Endodermal cell (in vitro differentiated cells): ENCODE data around the gene PGRMC2. TPM values are rescaled to one million over a fixed set of nuclear protein-coding genes. Genes with fewer than 3 reads are reported as not detected.

Experiments used
- DNase-seq: peaks from one replicate; pipeline ENCODE4 v3.0.0-alpha.2; 2017
- H3K27ac ChIP-seq: 2 replicates; pipeline ENCODE4 v1.5.1; 2013; ENCODE audit warnings: mild to moderate bottlenecking, low read depth, low read length, moderate library complexity
- H3K27me3 ChIP-seq: 2 replicates; pipeline ENCODE4 v1.6.1; 2013; ENCODE audit warnings: mild to moderate bottlenecking, low read length, moderate library complexity; ENCODE audit not compliant: insufficient read depth, control insufficient read depth, poor library complexity, severe bottlenecking
- H3K36me3 ChIP-seq: 2 replicates; pipeline ENCODE4 v1.7.0; 2013; ENCODE audit warnings: mild to moderate bottlenecking, low read length, moderate library complexity; ENCODE audit not compliant: control insufficient read depth, insufficient read depth
- H3K4me1 ChIP-seq: one replicate; pipeline ENCODE4 v1.7.0; 2013; ENCODE audit warnings: low read length; ENCODE audit not compliant: control insufficient read depth, insufficient read depth
- H3K4me3 ChIP-seq: 2 replicates; pipeline ENCODE4 v1.5.1; 2013; ENCODE audit warnings: mild to moderate bottlenecking, low read length, moderate library complexity
- H3K9ac ChIP-seq: 2 replicates; pipeline ENCODE4 v1.6.1; 2013; ENCODE audit warnings: mild to moderate bottlenecking, low read length, moderate library complexity; ENCODE audit not compliant: poor library complexity, severe bottlenecking; ENCODE audit errors: extremely low read depth
- H3K9me3 ChIP-seq: 2 replicates; pipeline ENCODE4 v1.6.1; 2013; ENCODE audit warnings: mild to moderate bottlenecking, low read length, moderate library complexity; ENCODE audit not compliant: control insufficient read depth
- H3K27ac Mint-ChIP-seq: 2 replicates; pipeline ENCODE4 v1.8.0; 2020; ENCODE audit warnings: mixed read lengths
- H3K27me3 Mint-ChIP-seq: 2 replicates; pipeline ENCODE4 v1.8.0; 2021; ENCODE audit warnings: mild to moderate bottlenecking, mixed read lengths; ENCODE audit not compliant: insufficient read depth
- H3K36me3 Mint-ChIP-seq: 2 replicates; pipeline ENCODE4 v1.8.0; 2020; ENCODE audit warnings: low read depth, mixed read lengths
- H3K4me1 Mint-ChIP-seq: 2 replicates; pipeline ENCODE4 v1.8.0; 2020; ENCODE audit warnings: mixed read lengths
- H3K4me3 Mint-ChIP-seq: 2 replicates; pipeline ENCODE4 v1.8.0; 2020; ENCODE audit warnings: mild to moderate bottlenecking, moderate library complexity, mixed read lengths
- H3K9me3 Mint-ChIP-seq: 2 replicates; pipeline ENCODE4 v1.8.0; 2020; ENCODE audit warnings: mild to moderate bottlenecking, mixed read lengths
- WGBS, 2 experiments: methylation state at CpG; one replicate each; pipeline versions ENCODE4 v1.1.5 to v1.1.7; 2013; ENCODE audit warnings: missing lambda C conversion rate in 2 of 2, mixed read lengths in 1 of 2; ENCODE audit not compliant: insufficient coverage in 1 of 2, insufficient read length in 1 of 2; 5-methylcytosine and 5-hydroxymethylcytosine counted together
- long read RNA-seq, 4 experiments: library from polyadenylated mRNA in 2 of 4; library from RNA in 1 of 4; library from capped mRNA in 1 of 4; stranded (forward) in 3 of 4; unstranded in 1 of 4; transcript quantifications; one replicate each; pipeline ENCODE4 v2.0.0, GENCODE V29; 2020 to 2021; ENCODE audit warnings: inconsistent platforms in 1 of 4
- polyA plus RNA-seq, 2 experiments: library from polyadenylated mRNA; stranded (reverse); fragments of 50-300 nt; gene quantifications; one replicate each; pipeline ENCODE4 v1.2.3, GENCODE V29; 2013
- total RNA-seq, 2 donors: library from RNA; stranded (reverse); fragmentation: NEBNext Ultra II Directional in 1 of 2; extraction: Animal tissue kit (Norgen Biotek cat#: 25700) in 1 of 2; gene quantifications; 2 replicates in 1 of 2; 3 replicates in 1 of 2; pipeline ENCODE4 v1.2.1, GENCODE V29; 2021
- TF ChIP-seq, protein P1 (sequence below): fragments of 200-600 bp; sonication (generic); conservative IDR thresholded peaks from 2 replicates; pipeline ENCODE4 v1.5.0; 2021; ENCODE audit warnings: antibody characterized with exemption, mild to moderate bottlenecking

Gene PGRMC2, protein sequence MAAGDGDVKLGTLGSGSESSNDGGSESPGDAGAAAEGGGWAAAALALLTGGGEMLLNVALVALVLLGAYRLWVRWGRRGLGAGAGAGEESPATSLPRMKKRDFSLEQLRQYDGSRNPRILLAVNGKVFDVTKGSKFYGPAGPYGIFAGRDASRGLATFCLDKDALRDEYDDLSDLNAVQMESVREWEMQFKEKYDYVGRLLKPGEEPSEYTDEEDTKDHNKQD
- 10 to 100 TPM; 57.0 to 68.5 TPM for total RNA-seq
- 68.7 TPM for polyA plus RNA-seq (2013, experiment 1 of 2)
- polyA plus RNA-seq (2013, experiment 2 of 2) = 70.6 TPM
- long read RNA-seq, experiment 1, transcript PGRMC2-202 (2 exons, 2,858 nt) = minor isoform, 5 of 54 reads
- long read RNA-seq, experiment 1, transcript PGRMC2-208 (3 exons, 3,783 nt) = major isoform, 32 of 54 reads
- long read RNA-seq, experiment 1, partial matches to known transcripts = 0 of 54 reads
- long read RNA-seq, experiment 1, other reads (novel, unspliced or antisense) = 17 of 54 reads
- long read RNA-seq, experiment 2, transcript PGRMC2-208 (3 exons, 3,783 nt) = major isoform, 104 of 108 reads
- long read RNA-seq, experiment 2, partial matches to known transcripts = 0 of 108 reads
- long read RNA-seq, experiment 2, other reads (novel, unspliced or antisense) = 4 of 108 reads
- long read RNA-seq, experiment 3, partial matches to known transcripts = 0 of 3 reads
- long read RNA-seq, experiment 3, other reads (novel, unspliced or antisense) = 1 of 3 reads
- long read RNA-seq, experiment 4, transcript PGRMC2-208 (3 exons, 3,783 nt) = major isoform, 25 of 54 reads
- long read RNA-seq, experiment 4, partial matches to known transcripts = 17 of 54 reads
- long read RNA-seq, experiment 4, other reads (novel, unspliced or antisense) = 12 of 54 reads

- peak within 1 kb of the TSS; percentile 88 for H3K4me3 Mint-ChIP-seq
Measured at GRCh38 chr4:128287141-128287870, at the start of gene PGRMC2. Gene PGRMC2, minus strand, starts transcription at chr4:128287813. Its CDS starts 23 bp downstream, at chr4:128287790.

DNA sequence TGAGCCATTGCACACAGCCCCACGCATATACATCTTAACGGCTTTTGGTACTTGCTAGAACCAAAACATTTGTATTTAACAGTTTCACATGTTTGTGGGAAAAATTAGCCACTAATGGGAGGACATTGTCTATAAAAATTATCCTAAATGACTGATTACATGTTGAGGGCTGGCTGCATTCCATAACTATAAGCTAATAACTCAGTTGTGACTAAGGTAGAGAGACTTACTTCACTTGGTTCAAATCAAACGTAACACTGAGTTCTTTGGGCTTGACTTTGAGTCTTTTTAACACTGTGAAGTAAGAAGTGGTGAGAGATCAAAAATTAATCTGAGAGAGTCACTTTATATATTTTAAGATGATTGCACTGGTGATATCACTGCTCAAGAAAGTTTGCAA lies 47.9 kb upstream of the PGRMC2 start:
- TF ChIP-seq, protein P1, sequence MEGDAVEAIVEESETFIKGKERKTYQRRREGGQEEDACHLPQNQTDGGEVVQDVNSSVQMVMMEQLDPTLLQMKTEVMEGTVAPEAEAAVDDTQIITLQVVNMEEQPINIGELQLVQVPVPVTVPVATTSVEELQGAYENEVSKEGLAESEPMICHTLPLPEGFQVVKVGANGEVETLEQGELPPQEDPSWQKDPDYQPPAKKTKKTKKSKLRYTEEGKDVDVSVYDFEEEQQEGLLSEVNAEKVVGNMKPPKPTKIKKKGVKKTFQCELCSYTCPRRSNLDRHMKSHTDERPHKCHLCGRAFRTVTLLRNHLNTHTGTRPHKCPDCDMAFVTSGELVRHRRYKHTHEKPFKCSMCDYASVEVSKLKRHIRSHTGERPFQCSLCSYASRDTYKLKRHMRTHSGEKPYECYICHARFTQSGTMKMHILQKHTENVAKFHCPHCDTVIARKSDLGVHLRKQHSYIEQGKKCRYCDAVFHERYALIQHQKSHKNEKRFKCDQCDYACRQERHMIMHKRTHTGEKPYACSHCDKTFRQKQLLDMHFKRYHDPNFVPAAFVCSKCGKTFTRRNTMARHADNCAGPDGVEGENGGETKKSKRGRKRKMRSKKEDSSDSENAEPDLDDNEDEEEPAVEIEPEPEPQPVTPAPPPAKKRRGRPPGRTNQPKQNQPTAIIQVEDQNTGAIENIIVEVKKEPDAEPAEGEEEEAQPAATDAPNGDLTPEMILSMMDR = no peak

More at GRCh38 chr4:128287141-128287870, at the start of gene PGRMC2:
- Histone ChIP-seq H3K4me3 (peak within 1 kb of the TSS; percentile 96), H3K4me1 (peaks cover 5% of the 10 kb centered on the region), H3K27me3 (no peaks in the 10 kb centered on the region), H3K9me3 (no peaks in the 10 kb centered on the region), H3K27ac (peak within 1 kb of the TSS; percentile 97), H3K9ac (peak within 1 kb of the TSS; percentile 89), H3K36me3 (peaks cover 25% of the 10 kb centered on the region)
- TF ChIP-seq, protein P1 = no peak
- 0% methylated on average over 2 to 66 of the region's 67 CpGs for WGBS, 2 experiments
- Mint-ChIP-seq H3K4me1 (peaks cover 15% of the 10 kb centered on the region), H3K27me3 (peaks cover 2% of the 10 kb centered on the region), H3K27ac (peak within 1 kb of the TSS; percentile 92), H3K9me3 (no peaks in the 10 kb centered on the region), H3K36me3 (peaks cover 20% of the 10 kb centered on the region)
- DNase-seq = peak; percentile 85

DNA sequence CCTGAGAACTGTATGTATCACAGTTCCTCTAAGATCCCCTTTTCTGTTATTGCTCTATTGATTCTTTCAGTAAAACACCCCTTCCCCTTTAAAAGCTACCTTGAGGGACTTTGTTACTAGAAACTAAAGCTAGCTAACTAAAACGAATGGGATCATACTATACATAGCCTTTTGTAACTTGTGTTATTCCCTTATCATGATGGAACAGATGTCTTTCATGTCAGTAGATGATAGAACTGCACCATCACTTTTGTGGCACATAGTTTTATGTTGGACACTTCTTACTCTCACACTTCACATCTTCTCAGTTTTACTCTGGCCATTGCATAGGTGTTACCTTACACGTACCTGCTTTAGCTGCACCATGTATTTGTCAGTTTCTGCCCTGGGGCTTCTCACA lies 46.6 kb upstream of the PGRMC2 start:
- H3K4me3 ChIP-seq = no peak overlapping the region
- Mint-ChIP-seq H3K4me1 (no peaks in the 10 kb centered on the region), H3K27me3 (no peaks in the 10 kb centered on the region), H3K4me3 (no peak overlapping the region), H3K36me3 (no peaks in the 10 kb centered on the region), H3K9me3 (no peaks in the 10 kb centered on the region), H3K27ac (no peak overlapping the region)
- TF ChIP-seq, protein P1 = no peak
- H3K4me1 ChIP-seq = no peaks in the 10 kb centered on the region
- no peak for DNase-seq
- 75 to 82% methylated on average over 1 to 2 of the region's 2 CpGs for WGBS, 2 experiments
- no peaks in the 10 kb centered on the region for H3K27me3 ChIP-seq
- no peak overlapping the region for H3K27ac ChIP-seq
- H3K9me3 ChIP-seq = no peaks in the 10 kb centered on the region
- H3K9ac ChIP-seq = no peak overlapping the region
- no peaks in the 10 kb centered on the region for H3K36me3 ChIP-seq

More for the DNA sequence above, 47.9 kb upstream of the PGRMC2 start:
- Mint-ChIP-seq H3K4me3 (no peak overlapping the region), H3K36me3 (no peaks in the 10 kb centered on the region), H3K9me3 (no peaks in the 10 kb centered on the region), H3K27me3 (no peaks in the 10 kb centered on the region), H3K4me1 (no peaks in the 10 kb centered on the region), H3K27ac (no peak overlapping the region)
- H3K27me3 ChIP-seq = no peaks in the 10 kb centered on the region
- 89 to 100% methylated on average over 2 to 3 of the region's 3 CpGs for WGBS, 2 experiments
- H3K27ac ChIP-seq = no peak overlapping the region
- no peak overlapping the region for H3K4me3 ChIP-seq
- H3K9me3 ChIP-seq = no peaks in the 10 kb centered on the region
- no peaks in the 10 kb centered on the region for H3K36me3 ChIP-seq
- no peaks in the 10 kb centered on the region for H3K4me1 ChIP-seq
- no peak for DNase-seq
- H3K9ac ChIP-seq = no peak overlapping the region
